GM23338 (cell line): Measurements from ENCODE around the gene SLC19A1. TPM values are rescaled to one million over a fixed set of nuclear protein-coding genes. Genes with fewer than 3 reads are reported as not detected.

Source experiments
- ATAC-seq: fragments of 200-7000 bp; cut with Tn5 transposase; 3 replicates; pipeline ENCODE4 v1.9.1; 2020
- DNase-seq: peaks from one replicate; pipeline ENCODE4 v3.0.0-alpha.2; 2015; ENCODE audit warnings: low spot score
- H2AFZ ChIP-seq: fragments of 200-600 bp; sonication (generic); 2 replicates; pipeline ENCODE4 v1.8.0; 2016; ENCODE audit warnings: antibody characterized with exemption, mild to moderate bottlenecking, moderate library complexity
- H3F3A ChIP-seq: fragments of 200-600 bp; sonication (generic); replicated peaks from 2 replicates; pipeline ENCODE4 v1.8.0; 2017; ENCODE audit warnings: antibody characterized with exemption, mixed run types, low read depth
- H3K27ac ChIP-seq: fragments of 200-600 bp; sonication (generic); 2 replicates; pipeline ENCODE4 v1.6.1; 2016; ENCODE audit warnings: low read depth
- H3K27me3 ChIP-seq: fragments of 200-600 bp; sonication (generic); 2 replicates; pipeline ENCODE4 v1.8.0; 2016; ENCODE audit warnings: mild to moderate bottlenecking, mixed run types, moderate library complexity; ENCODE audit not compliant: insufficient read depth
- H3K36me3 ChIP-seq: fragments of 200-600 bp; sonication (generic); 2 replicates; pipeline ENCODE4 v1.8.0; 2016; ENCODE audit warnings: mild to moderate bottlenecking; ENCODE audit not compliant: insufficient read depth
- H3K4me1 ChIP-seq: fragments of 200-600 bp; sonication (generic); 2 replicates; pipeline ENCODE4 v1.8.0; 2016; ENCODE audit warnings: mild to moderate bottlenecking, moderate library complexity; ENCODE audit not compliant: insufficient read depth
- H3K4me2 ChIP-seq: fragments of 200-600 bp; sonication (generic); 2 replicates; pipeline ENCODE4 v1.7.1; 2017; ENCODE audit warnings: mixed run types
- H3K4me3 ChIP-seq: fragments of 200-600 bp; sonication (generic); 2 replicates; pipeline ENCODE4 v1.6.1; 2016; ENCODE audit warnings: mixed run types
- H3K79me2 ChIP-seq: fragments of 200-600 bp; sonication (generic); replicated peaks from 2 replicates; pipeline ENCODE4 v1.8.0; 2017; ENCODE audit warnings: mild to moderate bottlenecking; ENCODE audit not compliant: insufficient read depth
- H3K9me2 ChIP-seq: fragments of 200-600 bp; sonication (generic); 2 replicates; pipeline ENCODE4 v1.8.0; 2017; ENCODE audit not compliant: insufficient read depth
- H4K20me1 ChIP-seq: fragments of 200-600 bp; sonication (generic); replicated peaks from 2 replicates; pipeline ENCODE4 v1.8.0; 2017; ENCODE audit warnings: mild to moderate bottlenecking; ENCODE audit not compliant: insufficient read depth
- H3K27ac Mint-ChIP-seq: 2 replicates; pipeline ENCODE4 v1.8.0; 2020; ENCODE audit warnings: inconsistent platforms, mild to moderate bottlenecking, moderate library complexity, mixed read lengths
- H3K27me3 Mint-ChIP-seq: 3 replicates; pipeline ENCODE4 v1.8.0; 2022; ENCODE audit warnings: low read depth, mild to moderate bottlenecking, moderate library complexity, mixed read lengths, inconsistent platforms; ENCODE audit not compliant: insufficient read depth, poor library complexity
- H3K36me3 Mint-ChIP-seq: 3 replicates; pipeline ENCODE4 v1.8.0; 2021; ENCODE audit warnings: low read depth, mild to moderate bottlenecking, inconsistent platforms, moderate library complexity, mixed read lengths
- H3K4me1 Mint-ChIP-seq: 3 replicates; pipeline ENCODE4 v1.8.0; 2020; ENCODE audit warnings: mild to moderate bottlenecking, inconsistent platforms, mixed read lengths
- H3K4me3 Mint-ChIP-seq: 3 replicates; pipeline ENCODE4 v1.8.0; 2021; ENCODE audit warnings: moderate library complexity, mild to moderate bottlenecking, inconsistent platforms, mixed read lengths
- H3K9me3 Mint-ChIP-seq: 3 replicates; pipeline ENCODE4 v1.8.0; 2020; ENCODE audit warnings: moderate library complexity, mild to moderate bottlenecking, inconsistent platforms, mixed read lengths
- CTCF ChIP-seq, 2 experiments: fragments of 200-600 bp in 1 of 2; sonication (generic) in 1 of 2; conservative IDR thresholded peaks; 2 replicates each; pipeline versions ENCODE4 v1.5.1 to v1.6.1; 2016 to 2017; ENCODE audit warnings: antibody characterized with exemption in 2 of 2, low read depth in 2 of 2, mild to moderate bottlenecking in 2 of 2, moderate library complexity in 1 of 2
- EZH2phosphoT487 ChIP-seq: fragments of 200-600 bp; sonication (generic); IDR thresholded peaks from one replicate; pipeline ENCODE4 v1.8.1; 2018; ENCODE audit warnings: antibody characterized with exemption; ENCODE audit not compliant: unreplicated experiment
- STAT1 ChIP-seq: IDR thresholded peaks from one replicate; pipeline ENCODE4 v1.6.1; 2016; ENCODE audit warnings: antibody characterized with exemption; ENCODE audit not compliant: unreplicated experiment
- ZNF114 ChIP-seq: fragments of 250-450 bp; sonication (Bioruptor Pico); IDR thresholded peaks from 2 replicates; pipeline ENCODE4 v1.5.0; 2020; ENCODE audit warnings: mild to moderate bottlenecking, moderate library complexity
- ZNF331 ChIP-seq: fragments of 250-450 bp; sonication (Bioruptor Pico); IDR thresholded peaks from 2 replicates; pipeline ENCODE4 v1.5.0; 2020; ENCODE audit warnings: low read depth, mild to moderate bottlenecking, moderate library complexity
- ZNF462 ChIP-seq: fragments of 250-450 bp; sonication (Bioruptor Pico); IDR thresholded peaks from 2 replicates; pipeline ENCODE4 v1.5.0; 2020; ENCODE audit warnings: mild to moderate bottlenecking, moderate library complexity
- polyA plus RNA-seq: library from polyadenylated mRNA; unstranded; fragments of >200 nt; fragmentation: Nextera tagmentation; extraction: Ambion mirVana; gene quantifications from 2 replicates; pipeline ENCODE4 v1.2.1, GENCODE V29; 2016
- total RNA-seq: library from RNA; depleted of rRNA; stranded (reverse); fragments of >200 nt; shearing (Covaris generic); gene quantifications from 2 replicates; pipeline ENCODE4 v1.2.3, GENCODE V29; 2014

Gene SLC19A1
- total and polyA plus RNA-seq, 2 experiments from 2014 or later, result 31.2 to 33.0 TPM

- TF ChIP-seq ZNF331 (CRISPR knock-in tag), result no peak
- no peak for TF ChIP-seq STAT1
- no peak for TF ChIP-seq ZNF462 (CRISPR knock-in tag)
- no peak for TF ChIP-seq ZNF114
Measured at GRCh38 chr21:45453308-45453950, 88.8 kb downstream of the SLC19A1 start (continued).

GRCh38 chr21:45452696-45453307, 89.4 kb downstream of the SLC19A1 start:
- Histone ChIP-seq H2AFZ (no peak overlapping the region), H4K20me1 (peaks cover 23% of the 10 kb centered on the region; the same call in 1 of the 2 replicates), H3K27me3 (no peaks in the 10 kb centered on the region), H3K9me2 (peaks cover 7% of the 10 kb centered on the region; the same call in 1 of the 2 replicates), H3K36me3 (no peaks in the 10 kb centered on the region), H3F3A (peaks cover 16% of the 10 kb centered on the region), H3K27ac (no peak overlapping the region), H3K4me2 (no peak overlapping the region), H3K79me2 (peaks cover 78% of the 10 kb centered on the region), H3K4me3 (no peak overlapping the region), H3K4me1 (no peaks in the 10 kb centered on the region)
- Mint-ChIP-seq H3K4me3 (no peak overlapping the region), H3K4me1 (peaks cover 7% of the 10 kb centered on the region; the same call in 2 of the 3 replicates), H3K27me3 (peaks cover 10% of the 10 kb centered on the region), H3K27ac (no peak overlapping the region), H3K36me3 (peaks cover 26% of the 10 kb centered on the region), H3K9me3 (peaks cover 3% of the 10 kb centered on the region; the same call in 1 of the 3 replicates)
- ATAC-seq (no peak), DNase-seq (no peak)
- TF ChIP-seq ZNF462 (CRISPR knock-in tag) (no peak), CTCF (conservative IDR thresholded peaks at IDR 0.05; ENCODE audit: low read depth in 2 of 2) (no peak), EZH2phosphoT487 (no peak)
